HL-60/S4 (cell line): ENCODE data around the gene LAS1L.
"Not testable (repeated sequence)": the region's sequence is repeated elsewhere in the genome, so short reads cannot be mapped to it uniquely, and the experiment has no call there.

Experiments
- in situ Hi-C: fragments of 300-500 bp; cut with MboI; formaldehyde crosslinking; loops from 2 replicates; pipeline ENCODE4 v1.14.3; 2022; ENCODE audit warnings: low sequenced_read_pairs

LAS1L gene

DNA sequence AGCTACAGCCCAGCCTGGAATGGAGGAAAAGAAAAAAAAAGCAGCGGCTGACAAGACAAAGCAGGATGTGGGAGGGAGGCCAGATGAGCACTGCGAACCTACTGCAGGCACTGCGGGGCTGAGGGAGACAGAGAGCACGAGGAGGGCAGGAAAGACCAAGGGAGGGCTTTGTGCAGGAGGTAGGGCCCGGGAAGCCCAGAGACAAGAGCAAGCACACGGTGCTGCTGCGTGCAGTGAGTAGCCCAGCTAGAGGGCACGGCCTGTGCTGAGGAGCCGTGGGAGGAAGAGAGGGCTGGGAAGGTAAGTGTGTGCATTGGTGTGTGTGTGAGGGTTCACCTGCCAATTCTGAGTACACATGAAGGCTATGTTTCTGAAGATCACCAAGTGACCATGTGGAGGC, 15.6 kb downstream of the LAS1L start:
- in situ Hi-C loops = not testable (repeated sequence)

DNA sequence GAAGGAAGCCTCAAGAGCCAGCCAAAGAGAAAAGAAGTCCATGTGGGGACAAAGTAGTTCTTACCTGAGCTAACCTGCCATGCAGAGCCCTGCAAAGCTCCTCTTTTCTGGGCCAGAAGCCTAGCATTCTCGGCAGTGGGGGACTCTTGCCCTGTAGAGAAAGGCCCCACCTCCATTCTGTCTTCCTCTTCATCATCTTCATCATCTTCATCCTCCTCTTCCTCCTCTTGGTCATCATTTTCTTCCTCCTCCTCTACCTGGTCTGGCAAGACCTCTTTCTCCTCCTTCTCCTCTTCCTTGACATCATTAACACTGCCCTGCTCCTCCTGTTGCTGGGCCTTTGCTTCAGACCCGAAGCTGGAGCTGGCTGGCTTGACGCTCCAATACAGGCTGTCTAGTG, 16.7 kb downstream of the LAS1L start:
- in situ Hi-C loops = no loop called here

DNA sequence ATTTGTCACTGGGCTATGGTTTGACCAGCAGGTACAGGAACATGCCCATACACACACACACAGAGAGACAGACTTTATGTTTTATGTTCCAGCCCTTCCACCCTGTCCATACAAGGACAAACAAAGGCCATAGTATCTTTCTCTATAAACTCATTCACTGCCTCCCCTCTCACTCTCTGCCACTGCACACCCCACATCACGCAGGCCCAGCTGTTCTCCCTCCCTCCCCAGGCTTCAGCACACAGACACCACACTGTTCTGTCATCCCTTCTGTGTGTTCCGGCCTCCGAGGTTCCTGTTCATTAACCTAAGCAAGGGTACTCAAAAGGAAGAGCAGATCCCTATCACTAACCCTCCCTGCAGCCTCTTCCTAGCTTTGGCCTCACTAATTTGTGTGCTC, 17.8 kb downstream of the LAS1L start:
- in situ Hi-C loops = no loop called here

- in situ Hi-C loops = no loop called here
Observed at GRCh38 chrX:65513610-65514009, 21.0 kb downstream of the LAS1L start.

DNA sequence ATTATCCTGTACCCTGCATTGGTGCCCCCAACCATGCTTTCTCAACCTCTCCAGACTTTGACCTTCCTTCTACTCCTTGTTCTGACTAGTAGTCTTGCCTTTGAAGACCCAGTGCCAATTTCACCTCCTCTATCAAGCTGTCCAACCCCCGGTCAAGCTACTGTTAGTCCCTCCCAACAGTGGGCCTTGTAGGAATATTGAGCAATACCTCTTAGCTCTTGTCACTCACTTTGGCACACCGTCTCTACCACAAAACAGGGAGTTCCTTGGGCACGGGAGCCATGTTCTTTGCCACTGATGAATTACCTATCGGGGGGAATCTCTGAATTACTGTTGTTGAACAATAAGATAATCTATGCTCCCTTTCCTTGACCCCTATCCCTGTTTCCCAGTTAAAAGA, 25.2 kb downstream of the LAS1L start:
- in situ Hi-C loops = no loop called here

- in situ Hi-C loops = no loop called here
Observed at GRCh38 chrX:65508851-65509250, 25.7 kb downstream of the LAS1L start.

GRCh38 chrX:65502618-65503017, 32.0 kb downstream of the LAS1L start:
- in situ Hi-C loops = no loop called here

DNA sequence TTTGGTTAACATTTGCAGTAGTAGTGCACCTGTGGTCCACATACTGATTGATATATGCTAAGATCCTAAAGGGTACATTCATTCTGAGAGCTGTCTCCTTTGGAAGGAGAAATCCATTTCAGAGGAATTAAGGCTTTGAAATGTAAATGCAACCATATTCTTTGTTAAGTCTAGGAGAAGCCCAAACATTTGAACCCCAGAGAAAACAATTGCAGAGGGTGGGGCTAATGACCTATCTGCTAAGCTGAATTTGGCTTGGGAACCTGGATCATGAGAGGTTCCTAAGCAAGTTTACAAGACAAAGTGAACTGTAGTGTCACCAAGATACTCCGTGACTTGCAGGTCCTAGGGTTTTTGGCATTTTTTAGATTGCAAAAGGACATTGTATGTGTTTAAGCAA, 41.2 kb downstream of the LAS1L start:
- in situ Hi-C loops = no loop called here

DNA sequence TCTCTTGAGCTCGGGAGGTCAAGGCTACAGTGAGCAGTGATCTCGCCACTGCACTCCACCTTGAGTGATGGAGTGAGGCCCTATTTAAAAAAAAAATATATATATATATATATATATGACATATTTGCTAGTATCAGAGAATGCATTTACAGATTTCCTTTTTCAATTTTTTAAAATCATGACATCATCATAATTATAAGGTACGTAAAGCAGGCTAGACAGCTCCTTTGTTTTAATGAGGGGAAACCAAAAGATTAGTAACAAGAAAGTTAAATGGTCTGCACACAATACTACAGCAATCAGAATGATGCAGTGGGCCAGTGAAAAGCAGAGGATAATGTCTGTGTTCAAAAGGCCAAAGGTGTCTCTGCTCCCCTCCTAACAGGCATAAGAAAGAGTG, 43.0 kb downstream of the LAS1L start:
- in situ Hi-C loops = no loop called here

GRCh38 chrX:65488495-65488894, 46.1 kb downstream of the LAS1L start:
- in situ Hi-C loops = no loop called here

DNA sequence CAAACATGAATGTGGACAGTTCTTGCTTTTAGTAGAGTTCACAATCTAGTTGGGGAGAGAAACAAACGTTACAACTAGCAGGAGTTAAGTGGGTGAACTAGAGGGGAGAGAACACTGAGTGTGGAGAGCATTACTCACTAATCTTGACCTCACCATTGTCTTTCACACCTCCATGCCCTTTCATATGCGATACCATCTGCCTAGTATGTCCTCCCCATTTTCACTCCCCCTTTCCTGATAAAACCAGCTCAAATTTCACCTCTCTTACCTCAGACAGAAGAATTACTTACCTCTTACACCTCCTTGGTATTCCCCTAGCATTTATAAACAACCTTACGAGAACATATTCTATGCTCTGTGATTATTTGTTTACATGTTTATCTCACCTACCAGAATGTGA, 53.6 kb downstream of the LAS1L start:
- in situ Hi-C loops = no loop called here

DNA sequence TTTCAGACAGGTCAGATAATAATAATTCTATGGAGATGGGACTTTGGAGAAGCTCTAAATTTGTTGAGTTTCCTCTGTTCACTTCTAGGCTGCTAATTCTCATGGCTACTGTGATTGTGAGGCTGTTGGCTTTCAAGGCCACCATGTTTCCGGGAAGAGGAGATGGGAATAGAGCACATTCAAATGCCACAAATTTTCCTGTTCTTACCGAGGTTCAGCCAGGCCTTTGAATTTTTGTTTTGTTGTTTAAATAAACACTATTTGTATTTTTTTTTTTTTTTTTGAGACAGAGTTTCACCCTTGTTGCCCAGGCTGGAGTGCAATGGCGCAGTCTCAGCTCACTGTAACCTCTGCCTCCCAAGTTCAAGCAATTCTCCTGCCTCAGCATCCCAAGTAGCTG, 55.5 kb downstream of the LAS1L start:
- in situ Hi-C loops = not testable (repeated sequence)

GRCh38 chrX:65476564-65476963, 58.0 kb downstream of the LAS1L start:
- in situ Hi-C loops = no loop called here

- in situ Hi-C loops = no loop called here
Observed at GRCh38 chrX:65463550-65463949, 71.0 kb downstream of the LAS1L start.
